C4-2B (cell line): ENCODE measurements around the gene TAB3.

Experiments used
- CTCF ChIP-seq: fragments of 450-650 bp; conservative IDR thresholded peaks from 2 replicates; pipeline ENCODE4 v1.5.1; 2017; ENCODE audit warnings: mild to moderate bottlenecking
- ZFX ChIP-seq: fragments of 450-650 bp; IDR thresholded peaks from 2 replicates; pipeline ENCODE4 v1.6.1; 2017

DNA sequence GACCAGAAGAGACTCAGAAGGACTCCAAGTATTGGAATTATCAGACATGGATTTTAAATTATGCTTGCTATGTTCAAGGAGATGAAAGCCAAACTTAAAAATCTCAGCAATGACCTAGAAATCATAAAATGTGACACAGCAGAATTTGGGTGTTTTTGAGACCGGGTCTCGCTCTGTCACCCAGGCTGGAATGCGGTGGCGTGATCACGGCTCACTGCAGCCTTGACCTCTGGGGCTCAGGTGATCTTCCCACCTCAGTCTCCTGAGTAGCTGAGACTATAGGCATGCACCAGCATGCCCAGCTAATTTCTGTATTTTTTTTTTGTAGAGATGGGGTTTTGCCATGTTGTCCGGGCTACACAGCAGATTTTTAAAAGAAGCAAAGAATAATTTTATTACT, 12.7 kb downstream of the TAB3 start:
- TF ChIP-seq CTCF (no peak), ZFX (no peak)
